Transverse colon (tissue), 4 donors: ENCODE results near the gene CPA2. TPM values are rescaled to one million over a fixed set of nuclear protein-coding genes. Genes with fewer than 3 reads are reported as not detected.
"Not testable (repeated sequence)": the region's sequence is repeated elsewhere in the genome, so short reads cannot be mapped to it uniquely, and the experiment has no call there.

ENCODE experiments used
- DNase-seq: peaks from one replicate; pipeline ENCODE4 v3.0.0-alpha.2; 2019
- H3K27ac ChIP-seq, 4 donors: fragments of 200-600 bp; sonication (generic); 2 replicates each; pipeline ENCODE4 v1.5.1; 2016 to 2018; ENCODE audit warnings: inconsistent platforms in 4 of 4
- H3K27me3 ChIP-seq: fragments of 200-600 bp; sonication (generic); 2 replicates; pipeline ENCODE4 v1.5.1; 2017; ENCODE audit warnings: inconsistent platforms
- H3K36me3 ChIP-seq, 4 donors: fragments of 200-600 bp; sonication (generic); 2 replicates each; pipeline ENCODE4 v1.5.1; 2017 to 2019; ENCODE audit warnings: inconsistent platforms in 4 of 4
- H3K4me1 ChIP-seq, 4 donors: fragments of 200-600 bp; sonication (generic); 2 replicates each; pipeline ENCODE4 v1.5.1; 2017 to 2020; ENCODE audit warnings: inconsistent platforms in 4 of 4
- H3K4me3 ChIP-seq, 4 donors: fragments of 200-600 bp; sonication (generic); 1 replicate in 1 of 4; 2 replicates in 3 of 4; pipeline versions ENCODE4 v1.5.1 to v1.6.1; 2017 to 2019; ENCODE audit warnings: inconsistent platforms in 4 of 4
- H3K9me3 ChIP-seq, 2 donors: fragments of 200-600 bp; sonication (generic); 2 replicates each; pipeline ENCODE4 v1.5.1; 2017 to 2019; ENCODE audit warnings: inconsistent platforms in 2 of 2
- CTCF ChIP-seq, 5 experiments: fragments of 200-600 bp in 3 of 5; fragments of 450-650 bp in 2 of 5; sonication (generic) in 3 of 5; IDR thresholded peaks; 1 replicate in 2 of 5; 2 replicates in 3 of 5; pipeline ENCODE4 v1.5.1; 2016 to 2017; ENCODE audit warnings: antibody characterized with exemption in 5 of 5, inconsistent platforms in 3 of 5, mild to moderate bottlenecking in 2 of 5, moderate library complexity in 1 of 5
- EP300 ChIP-seq: sonication (generic); formaldehyde crosslinking; IDR thresholded peaks from one replicate; pipeline ENCODE4 v1.6.1; 2017; ENCODE audit warnings: antibody characterized with exemption, low read depth
- POLR2A ChIP-seq: fragments of 450-650 bp; IDR thresholded peaks from one replicate; pipeline ENCODE4 v1.6.1; 2016; ENCODE audit warnings: antibody characterized with exemption, mild to moderate bottlenecking, moderate library complexity
- POLR2AphosphoS5 ChIP-seq, 3 donors: sonication (generic); formaldehyde crosslinking; IDR thresholded peaks; one replicate each; pipeline ENCODE4 v1.6.1; 2016; ENCODE audit warnings: antibody characterized with exemption in 3 of 3
- WGBS, 2 donors: methylation state at CpG; one replicate each; pipeline ENCODE4 v1.1.5; 2018; ENCODE audit warnings: low coverage in 1 of 2; 5-methylcytosine and 5-hydroxymethylcytosine counted together
- in situ Hi-C, 4 donors: fragments of 200-750 bp; cut with MboI; loops; one replicate each; pipeline versions ENCODE4 v1.15.0 to v1.15.1; 2017; ENCODE audit warnings: low sequenced_read_pairs in 3 of 4, low pct_ligation_motif_present in 1 of 4, low pct_unique_long_range_greater_than_20kb in 1 of 4
- intact Hi-C: fragments of 100-400 bp; cut with DNase I; formaldehyde crosslinking; loops from one replicate; pipeline ENCODE4 v1.15.1; 2023; ENCODE audit warnings: low total_unique reads
- total RNA-seq, 4 donors: library from RNA; depleted of rRNA; stranded (reverse); fragments of >200 nt; gene quantifications; one replicate each; pipeline ENCODE4 v1.1.0, GENCODE V29; 2016

CPA2 gene
- total RNA-seq, 4 donors from 2014 or later, result 0.48 to 1.6 TPM; not detected in 2

GRCh38 chr7:130305433-130306042, 38.9 kb downstream of the CPA2 start:
- in situ Hi-C loops, result no loop called here
- Histone ChIP-seq H3K4me1 (no peaks in the 10 kb centered on the region), H3K4me3 (no peak overlapping the region), H3K36me3 (no peaks in the 10 kb centered on the region), H3K27ac (no peak overlapping the region), H3K9me3 (no peaks in the 10 kb centered on the region), H3K27me3 (no peaks in the 10 kb centered on the region)
- DNase-seq, result no peak
- intact Hi-C loops, result no loop called here
- 86% methylated on average over 21 of the region's 21 CpGs; no CpG with 5 or more reads in 1 of the 2 donors for WGBS, 2 donors
- no peak for TF ChIP-seq POLR2AphosphoS5 (IDR thresholded peaks at IDR 0.05)
- no peak for TF ChIP-seq CTCF (IDR thresholded peaks at IDR 0.05)
- TF ChIP-seq EP300, result no peak
- no peak for TF ChIP-seq POLR2A

GRCh38 chr7:130309986-130310385, 43.3 kb downstream of the CPA2 start:
- Histone ChIP-seq H3K4me3 (no peak overlapping the region), H3K4me1 (no peaks in the 10 kb centered on the region), H3K9me3 (no peaks in the 10 kb centered on the region), H3K36me3 (no peaks in the 10 kb centered on the region), H3K27me3 (no peaks in the 10 kb centered on the region), H3K27ac (no peak overlapping the region)
- TF ChIP-seq POLR2AphosphoS5 (IDR thresholded peaks at IDR 0.05), result no peak
- TF ChIP-seq EP300, result no peak
- TF ChIP-seq CTCF (IDR thresholded peaks at IDR 0.05), result no peak
- no peak for TF ChIP-seq POLR2A
- in situ Hi-C loops (no loop called here), intact Hi-C loops (no loop called here)
- 60 to 71% methylated on average over 2 to 6 of the region's 6 CpGs for WGBS, 2 donors
- DNase-seq, result no peak

- Histone ChIP-seq H3K4me1 (no peaks in the 10 kb centered on the region), H3K9me3 (no peaks in the 10 kb centered on the region), H3K36me3 (no peaks in the 10 kb centered on the region), H3K27ac (no peak overlapping the region), H3K4me3 (no peak overlapping the region), H3K27me3 (no peaks in the 10 kb centered on the region)
- in situ Hi-C loops, result no loop called here
- 81 to 94% methylated on average over 6 of the region's 6 CpGs for WGBS, 2 donors
- intact Hi-C loops, result no loop called here
- no peak for TF ChIP-seq CTCF (IDR thresholded peaks at IDR 0.05)
- no peak for TF ChIP-seq EP300
- no peak for TF ChIP-seq POLR2A
- no peak for TF ChIP-seq POLR2AphosphoS5 (IDR thresholded peaks at IDR 0.05)
- no peak for DNase-seq
These were observed 47.6 kb downstream of the CPA2 start for GRCh38 chr7:130314305-130314704.

GRCh38 chr7:130319541-130319940, 52.9 kb downstream of the CPA2 start:
- Histone ChIP-seq H3K36me3 (no peaks in the 10 kb centered on the region), H3K27me3 (no peaks in the 10 kb centered on the region), H3K4me1 (no peaks in the 10 kb centered on the region), H3K27ac (no peak overlapping the region), H3K4me3 (no peak overlapping the region), H3K9me3 (no peaks in the 10 kb centered on the region)
- DNase-seq, result no peak
- in situ Hi-C loops, result no loop called here
- intact Hi-C loops, result no loop called here
- TF ChIP-seq POLR2AphosphoS5 (IDR thresholded peaks at IDR 0.05) (no peak), POLR2A (no peak), CTCF (IDR thresholded peaks at IDR 0.05) (no peak), EP300 (no peak)
- 97 to 100% methylated on average over 1 of the region's 1 CpG for WGBS, 2 donors

- intact Hi-C loops, in situ Hi-C loops, H3K4me3 ChIP-seq, DNase-seq, H3K36me3 ChIP-seq, H3K27me3 ChIP-seq, H3K4me1 ChIP-seq, H3K9me3 ChIP-seq, H3K27ac ChIP-seq: not testable (repeated sequence)
- 68 to 89% methylated on average over 3 of the region's 3 CpGs for WGBS, 2 donors
These were observed 55.0 kb downstream of the CPA2 start for GRCh38 chr7:130321542-130322229.
